Measurements from ENCODE around the gene SPATA13.

The SPATA13 gene

DNA sequence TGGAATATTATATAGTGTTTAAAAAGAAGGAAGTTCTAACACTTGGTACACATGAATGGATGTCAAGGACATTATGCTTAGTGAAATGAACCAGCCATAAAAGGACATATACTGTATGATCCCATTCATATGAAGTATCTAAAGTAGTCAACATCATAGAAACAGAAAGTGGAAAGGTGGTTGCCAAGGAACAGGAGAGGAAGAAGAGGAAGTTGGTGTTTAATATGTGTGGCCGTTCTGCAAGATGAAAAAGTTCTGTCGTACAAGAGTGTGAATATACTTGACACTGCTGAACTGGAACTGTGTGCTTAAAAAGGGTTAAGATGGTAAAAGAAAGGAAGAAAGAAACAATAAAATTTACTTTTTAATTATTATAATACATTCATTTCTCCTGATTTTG, 115.8 kb downstream of the SPATA13 start:
- Histone ChIP-seq H3K27ac (ENCODE audit: low read length) (no peak overlapping the region), H4K20me1 (ENCODE audit: insufficient read depth, low read length) (no peaks in the 10 kb centered on the region), H3K79me2 (ENCODE audit: low read length) (no peaks in the 10 kb centered on the region), H3K4me3 (ENCODE audit: low read length) (no peak overlapping the region), H3K36me3 (replicated peaks; ENCODE audit: low read depth, low read length) (no peaks in the 10 kb centered on the region), H3K9me3 (ENCODE audit: insufficient read depth, low read length) (no peaks in the 10 kb centered on the region), H3K27me3 (ENCODE audit: low read depth, low read length) (no peaks in the 10 kb centered on the region), H3K4me1 (ENCODE audit: low read length) (peaks cover 55% of the 10 kb centered on the region), H3K4me2 (ENCODE audit: low read length) (peak overlapping the region; percentile 3; the same call in 1 of the 2 replicates), H3K9ac (ENCODE audit: low read length) (no peak overlapping the region), H2AFZ (ENCODE audit: low read depth, low read length) (no peak overlapping the region)
- TF ChIP-seq EZH2phosphoT487 (IDR thresholded peaks at IDR 0.05; ENCODE audit: low read depth), result no peak
- TF ChIP-seq CTCF (IDR thresholded peaks at IDR 0.05; ENCODE audit: low read depth, low read length), result no peak

DNA sequence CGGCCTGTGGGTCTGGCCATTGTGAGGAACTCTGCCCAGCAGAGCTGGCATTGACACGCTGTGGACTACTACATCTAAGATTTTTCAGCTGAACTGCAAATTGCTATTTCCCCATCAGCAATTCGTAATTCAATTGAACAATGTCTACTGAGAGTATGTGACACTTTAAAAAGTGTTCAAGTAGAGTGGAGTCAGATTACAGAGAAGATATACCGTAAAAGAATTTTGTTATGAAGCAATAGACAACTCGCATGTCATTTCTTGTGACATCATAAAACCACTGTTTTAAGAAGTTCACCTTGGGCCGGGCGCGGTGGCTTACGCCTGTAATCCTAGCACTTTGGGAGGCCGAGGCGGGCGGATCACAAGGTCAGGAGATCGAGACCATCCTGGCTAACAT, 116.3 kb downstream of the SPATA13 start:
- H4K20me1 ChIP-seq (ENCODE audit: insufficient read depth, low read length), result no peaks in the 10 kb centered on the region
- peaks cover 52% of the 10 kb centered on the region for H3K4me1 ChIP-seq (ENCODE audit: low read length)
- no peak overlapping the region for H2AFZ ChIP-seq (ENCODE audit: low read depth, low read length)
- no peak overlapping the region for H3K9ac ChIP-seq (ENCODE audit: low read length)
- no peak overlapping the region for H3K4me2 ChIP-seq (ENCODE audit: low read length)
- H3K79me2 ChIP-seq (ENCODE audit: low read length), result no peaks in the 10 kb centered on the region
- no peak overlapping the region for H3K4me3 ChIP-seq (ENCODE audit: low read length)
- TF ChIP-seq EZH2phosphoT487 (IDR thresholded peaks at IDR 0.05; ENCODE audit: low read depth) (no peak), CTCF (IDR thresholded peaks at IDR 0.05; ENCODE audit: low read depth, low read length) (no peak)
- H3K27ac ChIP-seq (ENCODE audit: low read length), result no peak overlapping the region
- no peaks in the 10 kb centered on the region for H3K9me3 ChIP-seq (ENCODE audit: insufficient read depth, low read length)
- no peaks in the 10 kb centered on the region for H3K27me3 ChIP-seq (ENCODE audit: low read depth, low read length)
- H3K36me3 ChIP-seq (replicated peaks; ENCODE audit: low read depth, low read length), result no peaks in the 10 kb centered on the region

GRCh38 chr13:24277761-24278160, 117.2 kb downstream of the SPATA13 start:
- H3K27me3 ChIP-seq (ENCODE audit: low read depth, low read length), result no peaks in the 10 kb centered on the region

More at GRCh38 chr13:24277761-24278160, 117.2 kb downstream of the SPATA13 start:
- Histone ChIP-seq H4K20me1 (ENCODE audit: insufficient read depth, low read length) (no peaks in the 10 kb centered on the region), H3K27ac (ENCODE audit: low read length) (no peak overlapping the region), H3K79me2 (ENCODE audit: low read length) (no peaks in the 10 kb centered on the region), H2AFZ (ENCODE audit: low read depth, low read length) (no peak overlapping the region), H3K4me3 (ENCODE audit: low read length) (no peak overlapping the region), H3K4me2 (ENCODE audit: low read length) (no peak overlapping the region), H3K36me3 (replicated peaks; ENCODE audit: low read depth, low read length) (no peaks in the 10 kb centered on the region), H3K9ac (ENCODE audit: low read length) (no peak overlapping the region), H3K9me3 (ENCODE audit: insufficient read depth, low read length) (no peaks in the 10 kb centered on the region), H3K4me1 (ENCODE audit: low read length) (peaks cover 45% of the 10 kb centered on the region)
- no peak for TF ChIP-seq CTCF (IDR thresholded peaks at IDR 0.05; ENCODE audit: low read depth, low read length)
- TF ChIP-seq EZH2phosphoT487 (IDR thresholded peaks at IDR 0.05; ENCODE audit: low read depth), result no peak

Data from OCI-LY3 (cell line).